ENCODE results near the gene WNK2.
A peak's percentile ranks its signal among the peaks of the same experiment; 100 is the strongest.

The WNK2 gene

DNA sequence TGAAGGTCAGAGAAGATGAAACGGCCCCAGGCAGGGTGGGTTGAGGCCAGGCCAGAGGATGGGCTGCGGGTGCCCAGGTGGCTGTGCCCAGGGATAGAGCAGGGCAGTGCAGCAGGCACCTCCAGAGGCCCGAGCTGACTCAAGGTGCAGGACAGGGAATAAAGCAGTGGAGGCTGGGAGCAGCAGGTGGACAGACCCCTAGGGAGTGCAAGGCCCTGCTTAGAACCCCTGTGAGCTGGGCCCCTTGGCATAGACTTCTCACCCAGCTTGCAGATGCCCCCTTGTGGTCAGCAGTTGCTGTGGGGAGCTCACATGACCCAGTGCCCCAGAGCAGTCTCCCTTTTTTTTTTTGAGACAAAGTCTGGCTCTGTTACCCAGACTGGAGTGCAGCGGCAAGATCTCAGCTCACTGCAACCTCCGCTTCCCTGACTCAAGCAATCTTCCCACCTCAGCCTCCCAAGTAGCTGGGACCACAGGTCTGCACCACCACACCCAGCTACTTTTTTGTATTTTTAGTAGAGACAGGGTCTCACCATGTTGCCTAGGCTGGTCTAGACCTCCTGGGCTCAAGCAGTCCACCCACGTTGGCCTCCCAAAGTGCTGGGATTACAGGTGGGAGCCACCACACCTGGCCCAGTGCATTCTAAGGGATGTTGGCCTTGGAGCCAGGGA, 118.8 kb downstream of the WNK2 start:
- FAIRE-seq (no peak), DNase-seq (ENCODE audit: insufficient read length, low spot score) (peak; percentile 84)

DNA sequence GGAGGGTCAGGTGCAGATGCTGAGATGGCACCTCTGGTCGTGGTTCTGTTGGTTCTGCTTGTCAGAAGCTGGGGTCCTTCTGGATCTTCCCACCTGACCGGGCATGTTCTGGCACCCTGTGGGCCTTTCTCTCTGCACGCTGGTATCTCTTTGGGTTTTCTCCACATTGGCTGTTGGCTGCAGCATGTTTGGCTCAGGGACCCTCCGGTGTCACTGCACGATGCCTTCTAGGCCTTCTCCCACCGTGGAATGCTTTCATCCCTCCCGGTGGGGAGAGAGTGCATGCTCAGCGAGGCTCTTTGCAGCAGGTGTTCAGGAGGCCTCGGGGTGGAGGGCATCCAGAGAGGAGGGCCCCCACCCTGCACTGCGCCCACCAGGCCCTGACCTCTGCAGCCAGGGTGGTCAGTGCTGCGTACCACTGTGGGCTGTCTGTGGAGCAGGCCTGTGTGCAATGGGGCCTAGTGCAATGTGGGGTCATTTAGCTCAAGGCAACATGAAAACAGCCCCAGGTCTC, 119.4 kb downstream of the WNK2 start:
- DNase-seq (ENCODE audit: insufficient read length, low spot score), result no peak
- no peak for FAIRE-seq

DNA sequence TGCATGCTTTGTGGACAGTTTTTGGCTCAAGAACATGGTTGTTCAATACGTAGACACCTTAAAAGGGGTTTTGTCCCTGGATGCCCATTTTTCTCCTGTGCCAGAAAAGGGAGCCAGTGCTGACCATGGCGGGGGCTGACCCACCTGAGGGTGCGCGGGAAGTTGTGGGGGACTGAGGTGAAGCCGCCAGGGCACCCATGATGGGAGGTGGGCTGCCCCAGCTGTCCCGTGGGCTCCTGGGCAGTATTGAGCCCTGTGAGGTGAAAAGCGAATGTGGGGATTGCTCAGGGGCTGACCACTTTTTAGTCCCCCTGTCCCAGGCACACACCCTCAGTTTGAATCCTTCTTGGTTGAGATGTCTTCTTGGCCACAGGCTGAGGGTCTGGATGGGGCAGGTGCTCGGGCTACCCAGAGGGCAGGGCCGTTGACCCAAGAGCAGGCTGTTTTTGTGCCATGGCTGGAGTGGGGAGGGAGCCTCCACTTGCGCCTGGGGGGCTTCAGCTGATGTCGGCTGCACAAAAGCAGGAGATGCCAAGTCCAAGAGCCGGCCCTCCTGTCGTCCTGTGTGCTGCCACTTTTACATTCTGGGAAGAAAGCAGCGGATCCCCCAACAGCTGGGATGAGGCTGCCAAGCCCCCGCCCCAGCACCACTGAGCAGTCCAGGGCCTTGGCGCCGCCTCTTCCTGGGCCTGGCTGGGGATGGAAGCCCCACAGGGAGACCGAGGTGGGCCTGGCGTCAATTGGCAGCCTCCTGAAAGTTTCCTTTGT, 120.1 kb downstream of the WNK2 start:
- DNase-seq (ENCODE audit: insufficient read length, low spot score) (no peak), FAIRE-seq (no peak)

DNA sequence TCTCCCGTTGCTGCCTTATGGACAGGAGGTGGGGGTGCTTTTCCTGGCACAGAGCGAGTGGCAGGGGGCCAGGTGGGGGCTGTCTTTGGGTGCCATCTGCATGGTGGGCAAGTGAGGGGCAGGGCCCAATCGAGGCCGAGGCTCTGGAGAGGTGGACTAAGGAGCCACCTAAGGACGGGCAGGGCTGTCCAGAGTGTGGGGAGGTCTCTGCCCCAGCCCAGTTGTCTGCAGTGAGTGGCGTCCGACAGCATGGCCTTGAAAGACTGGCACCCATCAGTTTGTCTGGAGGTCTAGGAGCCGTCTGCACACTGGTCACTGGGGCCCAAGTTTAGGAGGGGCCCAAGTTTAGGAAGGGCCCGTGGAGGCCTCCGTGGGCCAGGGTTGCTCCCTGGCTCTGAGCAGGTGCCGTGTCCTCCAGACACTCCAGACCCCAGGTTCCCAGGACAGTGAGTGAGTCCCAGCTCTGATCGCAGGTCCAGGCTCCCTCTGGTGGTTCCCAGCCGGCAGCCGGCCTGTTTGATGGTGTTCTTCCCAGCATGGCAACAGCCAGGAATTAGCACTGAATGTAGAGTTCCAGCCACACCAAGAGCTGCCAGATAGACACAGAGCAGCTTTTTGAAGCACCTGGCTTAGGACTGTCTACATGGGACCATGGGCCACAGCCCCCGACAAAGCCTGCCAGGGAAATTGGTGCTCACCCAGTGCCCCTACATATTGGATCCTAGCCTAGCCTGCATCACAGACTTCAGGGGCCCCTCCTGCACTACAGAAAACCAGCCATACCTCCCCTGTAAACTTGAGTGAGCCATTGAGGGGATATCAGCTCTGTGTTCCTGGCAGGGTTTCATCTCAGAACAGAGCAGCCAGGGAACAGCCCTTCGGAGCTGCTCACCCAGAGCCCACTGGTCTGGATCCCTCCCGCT, 120.9 kb downstream of the WNK2 start:
- no peak for DNase-seq (ENCODE audit: insufficient read length, low spot score)
- FAIRE-seq, result no peak

DNA sequence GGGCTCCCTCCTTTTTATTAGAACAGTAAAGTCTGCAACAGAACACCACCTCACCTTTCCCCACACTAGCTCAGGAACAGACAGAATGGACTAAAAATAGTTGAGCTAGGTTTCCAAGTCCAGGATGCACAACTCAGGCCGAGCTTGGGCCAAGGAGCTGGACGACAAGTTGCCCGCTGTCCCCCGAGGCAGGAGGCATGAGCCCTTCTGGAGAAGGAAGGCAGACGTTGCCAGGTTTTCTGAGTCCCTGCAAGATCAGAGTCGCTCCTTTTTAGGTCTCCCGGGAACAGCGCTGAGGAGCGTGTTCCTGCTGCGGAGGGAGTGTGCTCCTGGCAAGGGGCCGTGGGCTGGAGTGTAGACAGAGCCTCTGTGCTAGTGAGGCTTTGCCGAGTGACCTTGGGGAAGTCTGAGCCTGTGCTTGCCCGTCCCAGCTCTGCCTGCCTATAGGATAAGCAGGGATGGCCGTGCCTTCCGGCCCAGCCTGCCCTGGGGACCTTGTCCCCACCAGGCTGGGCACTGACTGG, 121.6 kb downstream of the WNK2 start:
- DNase-seq (ENCODE audit: insufficient read length, low spot score), result no peak

DNA sequence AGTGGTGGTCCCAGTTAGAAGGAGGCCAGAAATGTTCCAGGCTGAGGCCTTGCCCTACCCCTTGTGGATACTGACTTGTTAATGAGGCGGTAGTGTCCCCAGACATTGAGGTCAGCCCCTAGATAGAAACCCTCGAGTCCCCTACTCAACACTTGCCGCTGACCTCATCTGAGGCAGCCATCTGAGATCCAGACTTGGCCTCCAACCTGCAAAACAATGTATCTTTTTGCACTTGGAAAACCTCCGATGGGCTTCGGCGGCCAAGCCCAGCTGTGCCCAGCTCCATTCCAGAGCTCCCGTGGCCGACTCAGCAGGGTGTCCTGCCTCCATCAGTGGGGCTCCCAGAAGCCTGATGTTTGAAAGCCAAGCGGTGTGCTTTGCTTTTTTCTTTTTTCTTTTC, 122.1 kb downstream of the WNK2 start:
- DNase-seq (ENCODE audit: insufficient read length, low spot score), result no peak
- FAIRE-seq, result no peak

More for the DNA sequence above, 121.6 kb downstream of the WNK2 start:
- no peak for FAIRE-seq

DNA sequence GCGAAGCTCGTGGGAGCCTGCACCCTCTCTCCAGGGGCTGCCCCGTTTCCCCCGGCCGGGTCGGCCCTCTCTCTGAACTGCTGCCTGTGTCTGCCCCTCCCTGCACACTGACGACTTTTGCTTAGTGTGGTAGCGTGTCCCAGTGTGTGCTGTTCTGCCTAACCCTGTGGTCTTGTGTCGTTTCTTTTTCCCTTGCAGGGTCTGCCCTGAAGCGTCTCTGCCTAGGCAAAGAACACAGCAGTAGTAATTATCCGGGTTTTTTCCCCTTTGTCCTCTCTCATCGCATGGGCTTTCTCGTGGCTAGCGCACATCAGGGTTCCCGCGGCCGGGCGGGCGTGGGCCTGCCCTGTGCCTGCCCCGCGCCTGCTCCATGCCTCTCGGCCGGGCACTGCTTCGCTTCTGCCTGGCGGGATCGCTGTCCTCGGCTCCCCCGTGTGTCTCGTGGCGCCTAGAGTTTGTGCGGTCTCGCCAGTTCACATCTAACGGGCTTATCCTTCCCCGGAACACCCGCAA, 122.7 kb downstream of the WNK2 start:
- FAIRE-seq, result no peak

DNA sequence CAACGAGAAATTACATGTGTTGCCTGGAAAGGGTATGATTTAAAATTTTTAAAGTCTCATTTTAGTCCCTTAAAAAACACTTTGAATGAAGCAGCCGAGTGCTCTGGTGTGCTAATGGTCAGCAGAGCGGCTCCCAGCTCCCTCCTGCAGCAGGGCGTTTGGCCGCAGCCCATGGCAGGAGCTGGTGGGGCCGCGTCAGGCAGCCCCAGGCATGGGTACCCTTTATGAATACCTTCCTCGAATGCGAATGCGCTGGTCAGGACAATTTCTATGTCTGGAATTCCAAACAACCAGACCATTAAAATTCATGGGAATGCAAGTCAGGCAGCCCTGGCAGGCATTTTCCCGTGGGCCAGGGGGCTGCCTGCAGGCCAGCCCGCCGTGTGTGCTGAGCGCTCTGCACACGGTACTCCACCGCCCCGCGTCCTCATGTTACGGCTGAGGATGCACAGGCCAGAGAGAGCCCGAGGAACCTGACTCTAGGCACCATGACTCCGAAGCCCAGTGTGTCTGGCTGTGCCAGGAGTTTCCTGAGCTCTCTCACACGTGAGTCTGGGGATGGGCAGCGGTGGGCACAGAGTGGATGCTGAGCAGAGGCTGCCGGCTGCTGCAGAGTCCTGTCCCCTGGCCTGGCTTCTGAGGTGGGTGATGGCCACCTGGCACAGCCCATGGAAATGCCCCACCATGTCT, 123.7 kb downstream of the WNK2 start:
- DNase-seq (ENCODE audit: insufficient read length, low spot score) (no peak), FAIRE-seq (no peak)

More for the DNA sequence above, 122.7 kb downstream of the WNK2 start:
- no peak for DNase-seq (ENCODE audit: insufficient read length, low spot score)

DNA sequence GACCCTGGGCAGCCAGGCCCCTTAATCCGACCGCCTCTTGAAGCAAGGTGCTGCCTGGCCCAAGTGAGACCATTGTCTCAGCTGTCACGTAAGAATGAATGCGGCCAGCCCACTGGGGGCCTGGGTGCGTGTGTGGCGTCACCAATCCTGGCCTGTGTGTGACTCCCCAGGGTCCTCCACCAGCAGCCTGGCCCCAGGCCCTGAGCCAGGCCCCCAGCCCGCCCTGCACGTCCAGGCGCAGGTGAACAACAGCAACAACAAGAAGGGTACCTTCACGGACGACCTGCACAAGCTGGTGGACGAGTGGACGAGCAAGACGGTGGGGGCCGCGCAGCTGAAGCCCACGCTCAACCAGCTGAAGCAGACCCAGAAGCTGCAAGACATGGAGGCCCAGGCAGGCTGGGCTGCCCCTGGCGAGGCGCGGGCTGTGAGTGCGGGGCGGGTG, 124.2 kb downstream of the WNK2 start:
- FAIRE-seq (no peak), DNase-seq (ENCODE audit: insufficient read length, low spot score) (no peak)

DNA sequence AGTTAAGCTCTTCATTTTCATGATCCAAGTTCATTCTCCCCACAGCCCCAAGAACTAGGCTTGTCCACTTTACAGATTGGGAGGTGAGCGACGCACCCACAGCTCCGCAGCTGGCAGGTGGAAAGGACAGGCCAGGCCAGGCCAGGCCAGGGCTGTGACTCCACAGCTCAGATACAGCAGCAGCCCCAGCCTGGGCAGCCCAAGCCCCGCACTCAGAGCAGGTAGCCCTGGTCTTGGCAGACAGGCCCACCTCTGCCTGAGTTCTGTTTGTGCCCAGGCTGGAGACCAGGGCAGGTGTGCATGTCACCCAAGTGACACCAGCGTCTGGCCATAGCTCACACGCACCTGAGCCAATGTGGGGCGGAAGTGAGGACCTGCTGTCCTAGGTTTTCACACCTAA, 124.7 kb downstream of the WNK2 start:
- DNase-seq (ENCODE audit: insufficient read length, low spot score) (no peak), FAIRE-seq (no peak)

DNA sequence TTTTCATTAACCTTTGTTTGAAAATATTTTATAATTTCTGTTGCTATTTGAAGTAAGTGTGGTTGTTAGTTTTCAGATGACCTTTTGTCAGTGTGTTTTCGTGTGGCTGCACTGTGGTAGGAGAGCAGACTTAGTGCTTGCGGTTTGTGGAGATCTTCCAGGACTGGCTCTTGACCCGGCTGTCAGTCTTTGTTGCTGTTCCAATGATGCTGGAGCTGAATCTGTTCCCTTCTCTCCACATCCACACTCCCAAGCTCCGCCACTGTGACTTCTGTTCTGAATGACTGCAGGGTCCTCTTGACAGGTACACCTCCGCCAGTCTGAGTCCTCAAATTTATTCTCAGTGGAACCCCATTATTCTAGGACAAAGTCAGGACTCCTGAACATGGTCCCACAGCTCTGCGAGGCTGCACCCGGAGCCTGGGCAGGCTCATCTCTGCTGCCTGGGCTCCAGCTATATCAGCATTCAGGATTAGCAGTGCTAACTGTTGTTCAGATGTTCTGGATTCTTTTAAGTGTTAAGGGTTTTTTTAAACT, 126.0 kb downstream of the WNK2 start:
- FAIRE-seq (no peak), DNase-seq (ENCODE audit: insufficient read length, low spot score) (no peak)

DNA sequence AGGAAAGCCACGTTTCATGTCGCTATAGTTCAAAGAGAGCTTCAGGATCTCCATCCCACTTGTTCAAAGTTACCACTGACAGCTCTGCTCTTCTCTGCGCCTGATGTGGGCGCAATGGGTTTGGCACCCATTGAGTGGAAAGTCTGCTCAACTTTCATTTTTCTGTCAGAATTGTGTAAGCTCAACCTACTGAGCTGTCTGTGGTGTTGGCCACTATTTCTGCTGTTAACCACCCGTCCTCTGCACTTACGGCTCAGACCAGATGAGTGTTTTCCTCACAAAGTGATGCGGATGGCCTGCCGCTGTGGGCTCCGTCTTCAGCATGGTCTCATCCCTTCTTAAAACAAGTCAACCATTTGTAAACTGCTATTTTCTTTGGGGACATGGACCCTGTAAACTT, 131.2 kb downstream of the WNK2 start:
- DNase-seq (ENCODE audit: insufficient read length, low spot score) (no peak), FAIRE-seq (no peak)

DNA sequence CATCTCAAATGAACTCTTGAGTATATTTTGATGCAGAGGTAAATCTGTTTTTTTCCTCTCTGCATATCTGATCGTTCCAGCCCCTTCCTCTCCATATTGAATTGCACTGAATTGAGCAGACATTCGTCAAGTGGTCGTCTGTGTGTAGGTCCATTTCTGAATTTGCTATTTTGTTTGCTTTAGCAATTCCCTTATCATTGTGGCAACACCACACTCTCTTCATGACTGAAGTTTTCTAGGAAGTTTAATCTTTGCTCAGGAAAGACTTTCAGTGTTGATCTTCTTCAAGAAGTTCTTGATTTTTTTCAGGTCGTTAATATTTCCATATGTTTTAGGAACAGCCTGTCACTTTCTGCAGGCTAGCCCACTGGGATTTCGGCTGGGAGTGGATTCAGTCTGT, 132.0 kb downstream of the WNK2 start:
- FAIRE-seq (no peak), DNase-seq (ENCODE audit: insufficient read length, low spot score) (no peak)

DNA sequence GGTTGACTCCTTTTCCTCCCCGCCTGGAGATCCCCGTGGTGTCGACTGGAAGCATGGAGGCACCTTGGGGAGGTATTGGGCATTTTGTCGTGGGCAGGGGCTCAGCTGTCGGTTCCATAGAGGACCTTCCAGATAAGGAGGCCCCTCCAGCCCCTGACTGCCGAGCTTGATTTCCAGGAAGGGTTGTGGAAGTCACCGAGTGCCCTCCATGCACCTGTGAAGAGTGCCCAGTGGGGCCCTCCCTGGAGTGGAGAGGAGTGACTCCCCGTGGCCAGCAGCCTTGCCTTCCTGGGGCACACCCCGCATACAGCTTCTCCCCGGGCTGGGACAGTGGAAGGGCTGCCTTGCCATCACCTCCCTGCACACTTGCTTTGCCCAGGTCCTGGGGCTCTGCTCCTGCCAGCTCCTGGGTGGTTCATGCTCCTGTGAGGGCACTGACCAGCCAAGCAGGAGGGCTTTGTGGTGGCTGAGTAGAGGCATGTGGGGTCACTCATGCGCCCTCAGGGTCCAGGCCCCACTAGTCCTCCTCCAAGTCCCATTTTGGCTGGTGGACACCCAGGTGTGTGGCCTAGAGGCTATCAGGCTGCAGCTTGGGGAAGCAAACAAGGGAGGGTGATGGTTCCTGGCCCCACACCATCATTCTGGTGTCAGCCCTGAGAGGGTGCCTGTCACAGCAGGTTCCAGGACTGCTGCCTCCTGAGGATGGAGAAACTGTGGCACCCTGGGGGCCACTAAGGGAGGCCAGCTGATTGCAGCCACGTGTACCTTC, 133.0 kb downstream of the WNK2 start:
- DNase-seq (ENCODE audit: insufficient read length, low spot score) (no peak), FAIRE-seq (no peak)

DNA sequence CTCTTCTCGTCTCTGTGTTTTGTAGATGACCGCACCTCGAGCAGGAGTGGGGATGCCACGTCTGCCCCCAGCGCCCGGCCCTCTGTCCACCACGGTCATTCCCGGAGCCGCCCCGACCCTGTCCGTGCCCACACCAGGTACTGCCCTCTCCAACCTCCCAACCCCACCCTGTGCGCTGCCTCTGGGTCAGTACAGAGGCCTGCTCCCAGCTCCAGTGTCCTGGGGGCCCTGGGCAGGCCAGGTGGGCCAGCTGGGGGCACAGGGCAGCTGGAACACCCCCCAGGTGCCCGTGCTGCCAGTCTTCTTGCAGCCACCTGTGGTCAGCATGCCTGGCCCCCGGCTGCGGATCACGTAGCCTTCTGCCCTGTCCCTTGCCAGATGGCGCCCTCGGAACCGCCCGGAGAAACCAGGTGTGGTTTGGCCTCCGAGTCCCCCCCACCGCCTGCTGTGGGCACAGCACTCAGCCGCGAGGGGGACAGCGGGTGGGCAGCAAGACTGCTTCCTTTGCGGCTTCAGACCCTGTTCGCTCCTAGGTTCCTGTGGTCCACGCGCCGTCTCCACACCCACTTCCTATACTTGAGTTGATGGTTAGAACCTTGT, 133.7 kb downstream of the WNK2 start:
- DNase-seq (ENCODE audit: insufficient read length, low spot score) (no peak), FAIRE-seq (no peak)

DNA sequence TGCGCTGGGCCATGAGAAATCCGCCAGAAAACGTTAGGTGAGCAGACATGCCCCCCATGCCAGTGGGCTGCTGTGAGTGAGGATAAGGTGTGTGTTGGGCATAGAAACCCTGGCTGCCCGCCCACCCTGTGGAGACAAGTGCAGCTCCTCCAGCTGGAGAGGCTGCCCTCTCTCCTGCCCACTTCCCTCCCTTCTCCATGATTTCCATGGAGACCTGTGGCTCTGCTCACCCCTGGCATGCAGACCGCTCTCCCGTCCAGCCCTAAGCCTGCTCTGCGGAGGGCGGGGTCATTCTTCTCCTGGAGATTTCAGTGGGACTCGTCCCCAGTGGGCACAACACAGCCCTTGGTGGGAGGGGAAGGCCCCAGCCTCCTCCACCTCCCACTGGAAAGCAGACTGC, 134.5 kb downstream of the WNK2 start:
- no peak for FAIRE-seq
- DNase-seq (ENCODE audit: insufficient read length, low spot score), result no peak

DNA sequence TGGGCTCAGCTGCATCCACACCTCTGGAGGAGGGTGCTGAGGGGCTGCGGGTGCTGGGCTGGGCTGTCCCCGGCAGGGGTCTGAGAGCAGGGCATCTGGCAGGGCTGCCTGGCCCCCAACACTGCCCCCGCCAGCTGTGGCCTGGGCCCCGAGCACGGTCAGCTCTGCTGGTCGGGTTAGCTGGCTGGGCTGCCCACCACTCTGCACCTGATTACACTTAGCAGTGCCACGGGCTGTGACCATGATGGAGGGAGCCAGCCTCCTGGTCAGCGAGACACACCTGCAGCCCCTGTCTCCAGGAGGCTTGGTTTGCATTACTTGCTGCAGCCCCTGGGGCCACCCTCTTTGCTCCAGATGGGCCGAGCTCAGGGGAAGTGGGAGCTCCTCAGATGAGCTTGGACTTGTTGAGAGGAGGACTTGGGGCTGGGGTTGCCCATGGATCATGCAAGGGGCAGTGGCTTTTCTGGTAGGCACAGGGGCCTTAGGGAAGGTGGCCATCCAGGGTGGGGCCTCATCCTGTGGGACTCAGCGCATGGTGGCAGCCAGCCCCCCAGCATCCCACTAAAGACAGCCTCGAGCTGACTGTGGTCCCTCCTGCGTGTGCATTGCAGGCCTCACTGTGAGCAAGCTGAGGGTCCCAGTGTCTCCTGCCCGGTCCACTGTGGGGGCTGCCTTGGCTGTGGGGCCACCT, 135.5 kb downstream of the WNK2 start:
- DNase-seq (ENCODE audit: insufficient read length, low spot score) (no peak), FAIRE-seq (no peak)

DNA sequence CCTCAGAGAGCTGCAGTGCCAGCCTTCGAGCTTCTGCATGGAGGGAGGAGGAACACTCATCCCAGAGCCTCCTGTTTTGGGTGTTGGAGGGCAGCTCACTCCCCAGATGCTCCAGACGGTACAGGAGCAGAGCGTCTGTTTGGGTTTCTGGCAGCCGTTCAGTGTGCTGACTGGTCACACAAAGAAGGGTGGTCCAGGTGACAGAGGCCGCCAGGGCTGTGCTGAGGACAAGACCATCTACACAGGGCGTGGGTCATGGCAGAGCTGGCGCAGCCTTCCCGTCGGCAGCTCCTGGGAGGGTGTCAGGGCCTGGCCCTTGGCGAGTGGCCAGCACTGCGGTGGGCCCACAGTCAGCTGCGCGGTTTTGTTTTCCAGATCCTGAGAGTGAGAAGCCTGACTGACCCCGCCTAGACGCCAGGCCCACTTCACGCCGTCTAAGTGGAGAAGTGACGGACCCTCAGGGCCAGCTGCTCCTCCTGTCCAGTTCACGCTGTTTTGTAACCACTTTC, 136.1 kb downstream of the WNK2 start:
- no peak for FAIRE-seq
- DNase-seq (ENCODE audit: insufficient read length, low spot score), result no peak
